Stomach (tissue), 4 donors: Measurements from ENCODE around the gene KPNA6.

Experiments used
- POLR2A ChIP-seq, 4 donors: fragments of 450-650 bp; IDR thresholded peaks; one replicate each; pipeline ENCODE4 v1.6.1; 2016; ENCODE audit warnings: antibody characterized with exemption in 4 of 4, control low read depth in 2 of 4, mild to moderate bottlenecking in 1 of 4, moderate library complexity in 1 of 4
- POLR2AphosphoS5 ChIP-seq, 3 donors: sonication (generic); formaldehyde crosslinking; IDR thresholded peaks; one replicate each; pipeline ENCODE4 v1.6.1; 2016; ENCODE audit warnings: antibody characterized with exemption in 3 of 3
- TF ChIP-seq, protein P1 (sequence below), 7 experiments: fragments of 450-650 bp in 4 of 7; fragments of 200-600 bp in 3 of 7; sonication (generic) in 3 of 7; IDR thresholded peaks; one replicate each; pipeline ENCODE4 v1.5.1; 2016 to 2019; ENCODE audit warnings: antibody characterized with exemption in 7 of 7, control low read depth in 2 of 7, mild to moderate bottlenecking in 1 of 7

DNA sequence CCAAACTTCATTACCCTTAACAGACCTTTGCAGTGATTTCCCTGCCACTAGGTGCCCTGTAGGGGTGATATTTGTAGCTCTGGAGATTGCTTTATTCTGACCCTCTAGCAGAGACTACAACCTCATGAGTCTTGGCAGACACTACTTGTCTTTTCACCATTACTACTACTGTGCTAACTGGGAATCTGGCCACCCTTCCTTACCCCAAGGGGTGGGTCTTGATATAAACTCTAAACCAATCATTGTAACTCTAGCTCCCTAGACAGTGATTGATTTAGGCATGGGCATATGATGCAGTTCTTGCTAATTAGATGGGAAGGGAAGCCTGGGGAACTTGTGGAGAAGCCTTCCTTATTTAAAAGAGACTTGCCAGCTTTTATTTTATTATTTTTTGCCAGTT, 3.9 kb downstream of the KPNA6 start:
- TF ChIP-seq, protein P1, sequence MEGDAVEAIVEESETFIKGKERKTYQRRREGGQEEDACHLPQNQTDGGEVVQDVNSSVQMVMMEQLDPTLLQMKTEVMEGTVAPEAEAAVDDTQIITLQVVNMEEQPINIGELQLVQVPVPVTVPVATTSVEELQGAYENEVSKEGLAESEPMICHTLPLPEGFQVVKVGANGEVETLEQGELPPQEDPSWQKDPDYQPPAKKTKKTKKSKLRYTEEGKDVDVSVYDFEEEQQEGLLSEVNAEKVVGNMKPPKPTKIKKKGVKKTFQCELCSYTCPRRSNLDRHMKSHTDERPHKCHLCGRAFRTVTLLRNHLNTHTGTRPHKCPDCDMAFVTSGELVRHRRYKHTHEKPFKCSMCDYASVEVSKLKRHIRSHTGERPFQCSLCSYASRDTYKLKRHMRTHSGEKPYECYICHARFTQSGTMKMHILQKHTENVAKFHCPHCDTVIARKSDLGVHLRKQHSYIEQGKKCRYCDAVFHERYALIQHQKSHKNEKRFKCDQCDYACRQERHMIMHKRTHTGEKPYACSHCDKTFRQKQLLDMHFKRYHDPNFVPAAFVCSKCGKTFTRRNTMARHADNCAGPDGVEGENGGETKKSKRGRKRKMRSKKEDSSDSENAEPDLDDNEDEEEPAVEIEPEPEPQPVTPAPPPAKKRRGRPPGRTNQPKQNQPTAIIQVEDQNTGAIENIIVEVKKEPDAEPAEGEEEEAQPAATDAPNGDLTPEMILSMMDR (IDR thresholded peaks at IDR 0.05): no peak
- TF ChIP-seq POLR2A (IDR thresholded peaks at IDR 0.05): no peak
- no peak for TF ChIP-seq POLR2AphosphoS5 (IDR thresholded peaks at IDR 0.05)
